Neural cell (in vitro differentiated cells): ENCODE measurements around the gene TRAK1. TPM values are rescaled to one million over a fixed set of nuclear protein-coding genes. Genes with fewer than 3 reads are reported as not detected.

ENCODE experiments used
- H2AFZ ChIP-seq: fragments of 200-600, 300-800 bp; sonication (generic), shearing (Covaris generic); 2 replicates; pipeline ENCODE4 v1.6.0; 2014; ENCODE audit warnings: low read depth, mild to moderate bottlenecking, antibody characterized with exemption, low read length, moderate library complexity
- H3F3A ChIP-seq: fragments of 200-600 bp; shearing (Covaris generic); 2 replicates; pipeline ENCODE4 v1.6.1; 2016; ENCODE audit warnings: mild to moderate bottlenecking, moderate library complexity, mixed read lengths, antibody characterized with exemption, low read length; ENCODE audit not compliant: insufficient read depth, poor library complexity, severe bottlenecking
- H3K27ac ChIP-seq: fragments of 200-600, 300-800 bp; sonication (generic), shearing (Covaris generic); 2 replicates; pipeline ENCODE4 v1.5.1; 2014; ENCODE audit warnings: mild to moderate bottlenecking, low read length, moderate library complexity
- H3K27me3 ChIP-seq: fragments of 300-800, 200-600 bp; sonication (generic), shearing (Covaris generic); 2 replicates; pipeline ENCODE4 v1.6.0; 2014; ENCODE audit warnings: mild to moderate bottlenecking, low read depth, low read length, moderate library complexity; ENCODE audit not compliant: insufficient read depth
- H3K36me3 ChIP-seq: fragments of 300-800, 200-600 bp; sonication (generic), shearing (Covaris generic); 2 replicates; pipeline ENCODE4 v1.5.1; 2014; ENCODE audit warnings: mild to moderate bottlenecking, antibody characterized with exemption, low read length, moderate library complexity; ENCODE audit not compliant: insufficient read depth
- H3K4me2 ChIP-seq: fragments of 300-800, 200-600 bp; sonication (generic), shearing (Covaris generic); 2 replicates; pipeline ENCODE4 v1.6.0; 2014; ENCODE audit warnings: mild to moderate bottlenecking, low read length
- H3K4me3 ChIP-seq: fragments of 300-800, 200-600 bp; sonication (generic), shearing (Covaris generic); 2 replicates; pipeline ENCODE4 v1.5.1; 2014; ENCODE audit warnings: mild to moderate bottlenecking, low read length, moderate library complexity
- H3K79me2 ChIP-seq: fragments of 200-600 bp; shearing (Covaris generic); replicated peaks from 2 replicates; pipeline ENCODE4 v1.6.0; 2014; ENCODE audit warnings: mild to moderate bottlenecking, low read length, moderate library complexity; ENCODE audit not compliant: insufficient read depth
- H3K9ac ChIP-seq: fragments of 300-800, 200-600 bp; sonication (generic), shearing (Covaris generic); 2 replicates; pipeline ENCODE4 v1.6.1; 2016; ENCODE audit warnings: mild to moderate bottlenecking, low read length, mixed read lengths
- H3K9me2 ChIP-seq: fragments of 200-600 bp; shearing (Covaris generic); 2 replicates; pipeline ENCODE4 v1.6.1; 2016; ENCODE audit warnings: mild to moderate bottlenecking, low read length, mixed read lengths; ENCODE audit not compliant: insufficient read depth
- H3K9me3 ChIP-seq: fragments of 200-600, 300-800 bp; sonication (generic), shearing (Covaris generic); 2 replicates; pipeline ENCODE4 v1.6.1; 2016; ENCODE audit warnings: mild to moderate bottlenecking, mixed run types, low read length, moderate library complexity, mixed read lengths
- H4K20me1 ChIP-seq: fragments of 200-600 bp; shearing (Covaris generic); 2 replicates; pipeline ENCODE4 v1.6.1; 2016; ENCODE audit warnings: mild to moderate bottlenecking, mixed run types; ENCODE audit not compliant: insufficient read depth
- EP300 ChIP-seq: fragments of 450-650 bp; conservative IDR thresholded peaks from 2 replicates; pipeline ENCODE4 v1.6.1; 2014; ENCODE audit warnings: antibody characterized with exemption, mild to moderate bottlenecking, moderate library complexity; ENCODE audit not compliant: poor library complexity, severe bottlenecking
- EZH2 ChIP-seq: fragments of 200-600, 300-800 bp; shearing (Covaris generic), sonication (generic); IDR thresholded peaks from 2 replicates; pipeline ENCODE4 v1.6.1; 2014; ENCODE audit warnings: antibody characterized with exemption, low read length, borderline replicate concordance, mild to moderate bottlenecking; ENCODE audit not compliant: insufficient read depth, poor library complexity, severe bottlenecking
- MXI1 ChIP-seq: fragments of 450-650 bp; conservative IDR thresholded peaks from 2 replicates; pipeline ENCODE4 v1.6.1; 2014; ENCODE audit warnings: antibody characterized with exemption, mild to moderate bottlenecking; ENCODE audit not compliant: poor library complexity, severe bottlenecking
- POLR2AphosphoS5 ChIP-seq: IDR thresholded peaks from 2 replicates; pipeline ENCODE4 v1.6.1; 2012
- RAD21 ChIP-seq: fragments of 450-650 bp; conservative IDR thresholded peaks from 2 replicates; pipeline ENCODE4 v1.6.1; 2014; ENCODE audit warnings: antibody characterized with exemption, mild to moderate bottlenecking, moderate library complexity
- SMC3 ChIP-seq: fragments of 450-650 bp; conservative IDR thresholded peaks from 2 replicates; pipeline ENCODE4 v1.6.1; 2014; ENCODE audit warnings: antibody characterized with exemption, mild to moderate bottlenecking, moderate library complexity; ENCODE audit not compliant: poor library complexity
- TAF1 ChIP-seq: IDR thresholded peaks from 2 replicates; pipeline ENCODE4 v1.6.1; 2012; ENCODE audit warnings: low read depth
- polyA plus RNA-seq: library from polyadenylated mRNA; depleted of rRNA; stranded (reverse); fragments of >200 nt; gene quantifications from 2 replicates; pipeline ENCODE4 v1.2.3, GENCODE V29; 2014
- TF ChIP-seq, protein P1 (sequence below): IDR thresholded peaks from 2 replicates; pipeline ENCODE4 v1.6.1; 2012; ENCODE audit warnings: borderline replicate concordance
- TF ChIP-seq, protein P2 (sequence below): fragments of 450-650 bp; IDR thresholded peaks from 2 replicates; pipeline ENCODE4 v1.5.1; 2014; ENCODE audit warnings: antibody characterized with exemption, mild to moderate bottlenecking, moderate library complexity; ENCODE audit not compliant: poor library complexity, severe bottlenecking

The TRAK1 gene
- polyA plus RNA-seq, 1 donor from 2014 or later, result 34.7 TPM

DNA sequence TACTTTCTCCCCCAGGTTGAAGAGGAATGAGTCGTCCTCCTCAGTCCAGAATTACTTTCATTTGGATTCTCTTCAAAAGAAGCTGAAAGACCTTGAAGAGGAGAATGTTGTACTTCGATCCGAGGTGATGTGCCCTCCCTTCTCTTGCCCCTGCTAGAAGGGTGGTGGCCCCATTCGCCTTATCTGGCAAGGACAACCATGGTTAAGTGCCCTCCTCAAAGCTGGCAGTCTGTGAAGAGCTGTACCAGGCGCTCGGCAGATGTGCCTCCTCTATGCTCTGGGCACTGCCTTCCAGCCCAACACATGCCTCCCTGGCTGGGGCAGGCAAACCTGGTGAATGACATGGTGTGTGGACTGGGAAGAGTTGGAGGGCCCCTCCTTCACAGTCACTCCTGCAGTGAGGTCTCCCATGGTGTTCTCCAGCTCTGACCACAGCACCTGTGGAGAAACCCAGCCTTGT is 97.9 kb downstream of the TRAK1 start:
- TF ChIP-seq EP300, result no peak
- TF ChIP-seq TAF1, result no peak
- TF ChIP-seq POLR2AphosphoS5, result no peak
- TF ChIP-seq MXI1, result no peak
- TF ChIP-seq, protein P1, sequence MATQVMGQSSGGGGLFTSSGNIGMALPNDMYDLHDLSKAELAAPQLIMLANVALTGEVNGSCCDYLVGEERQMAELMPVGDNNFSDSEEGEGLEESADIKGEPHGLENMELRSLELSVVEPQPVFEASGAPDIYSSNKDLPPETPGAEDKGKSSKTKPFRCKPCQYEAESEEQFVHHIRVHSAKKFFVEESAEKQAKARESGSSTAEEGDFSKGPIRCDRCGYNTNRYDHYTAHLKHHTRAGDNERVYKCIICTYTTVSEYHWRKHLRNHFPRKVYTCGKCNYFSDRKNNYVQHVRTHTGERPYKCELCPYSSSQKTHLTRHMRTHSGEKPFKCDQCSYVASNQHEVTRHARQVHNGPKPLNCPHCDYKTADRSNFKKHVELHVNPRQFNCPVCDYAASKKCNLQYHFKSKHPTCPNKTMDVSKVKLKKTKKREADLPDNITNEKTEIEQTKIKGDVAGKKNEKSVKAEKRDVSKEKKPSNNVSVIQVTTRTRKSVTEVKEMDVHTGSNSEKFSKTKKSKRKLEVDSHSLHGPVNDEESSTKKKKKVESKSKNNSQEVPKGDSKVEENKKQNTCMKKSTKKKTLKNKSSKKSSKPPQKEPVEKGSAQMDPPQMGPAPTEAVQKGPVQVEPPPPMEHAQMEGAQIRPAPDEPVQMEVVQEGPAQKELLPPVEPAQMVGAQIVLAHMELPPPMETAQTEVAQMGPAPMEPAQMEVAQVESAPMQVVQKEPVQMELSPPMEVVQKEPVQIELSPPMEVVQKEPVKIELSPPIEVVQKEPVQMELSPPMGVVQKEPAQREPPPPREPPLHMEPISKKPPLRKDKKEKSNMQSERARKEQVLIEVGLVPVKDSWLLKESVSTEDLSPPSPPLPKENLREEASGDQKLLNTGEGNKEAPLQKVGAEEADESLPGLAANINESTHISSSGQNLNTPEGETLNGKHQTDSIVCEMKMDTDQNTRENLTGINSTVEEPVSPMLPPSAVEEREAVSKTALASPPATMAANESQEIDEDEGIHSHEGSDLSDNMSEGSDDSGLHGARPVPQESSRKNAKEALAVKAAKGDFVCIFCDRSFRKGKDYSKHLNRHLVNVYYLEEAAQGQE, result no peak
- no peak for TF ChIP-seq SMC3
- no peak for TF ChIP-seq RAD21
- Histone ChIP-seq H4K20me1 (no peaks in the 10 kb centered on the region), H2AFZ (no peak overlapping the region), H3K27ac (no peak overlapping the region), H3F3A (no peaks in the 10 kb centered on the region), H3K9me2 (no peaks in the 10 kb centered on the region), H3K36me3 (peaks cover 10% of the 10 kb centered on the region), H3K9ac (no peak overlapping the region), H3K27me3 (no peaks in the 10 kb centered on the region), H3K9me3 (no peaks in the 10 kb centered on the region), H3K4me3 (no peak overlapping the region), H3K79me2 (no peaks in the 10 kb centered on the region), H3K4me2 (no peak overlapping the region)

DNA sequence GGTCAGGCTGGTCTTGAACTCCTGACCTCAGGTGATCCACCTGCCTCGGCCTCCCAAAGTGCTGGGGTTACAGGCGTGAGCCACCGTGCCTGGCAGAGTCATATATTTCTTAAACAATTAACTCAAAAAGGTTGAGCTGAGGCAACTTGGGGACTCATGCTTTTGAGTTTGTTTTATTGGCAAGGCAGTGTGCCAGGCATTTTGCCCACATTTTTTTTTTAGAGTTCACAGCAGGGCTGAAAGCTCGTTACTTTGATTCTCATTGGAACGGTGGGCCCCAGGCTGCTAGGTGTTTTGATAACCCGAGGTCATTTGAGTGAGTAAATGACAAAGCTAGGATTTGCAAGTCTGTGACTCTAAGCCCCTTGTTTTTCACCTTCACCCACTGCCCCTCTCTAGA is 98.6 kb downstream of the TRAK1 start:
- H3K9me2 ChIP-seq, result no peaks in the 10 kb centered on the region
- H3K36me3 ChIP-seq, result peaks cover 10% of the 10 kb centered on the region
- no peak overlapping the region for H3K4me2 ChIP-seq
- no peaks in the 10 kb centered on the region for H3K9me3 ChIP-seq
- H3K27ac ChIP-seq, result no peak overlapping the region
- no peaks in the 10 kb centered on the region for H4K20me1 ChIP-seq
- no peaks in the 10 kb centered on the region for H3F3A ChIP-seq
- no peak overlapping the region for H3K9ac ChIP-seq
- H3K79me2 ChIP-seq, result no peaks in the 10 kb centered on the region
- TF ChIP-seq POLR2AphosphoS5 (no peak), RAD21 (no peak), EZH2 (no peak), TAF1 (no peak), EP300 (no peak), SMC3 (no peak), MXI1 (no peak)
- TF ChIP-seq, protein P2, sequence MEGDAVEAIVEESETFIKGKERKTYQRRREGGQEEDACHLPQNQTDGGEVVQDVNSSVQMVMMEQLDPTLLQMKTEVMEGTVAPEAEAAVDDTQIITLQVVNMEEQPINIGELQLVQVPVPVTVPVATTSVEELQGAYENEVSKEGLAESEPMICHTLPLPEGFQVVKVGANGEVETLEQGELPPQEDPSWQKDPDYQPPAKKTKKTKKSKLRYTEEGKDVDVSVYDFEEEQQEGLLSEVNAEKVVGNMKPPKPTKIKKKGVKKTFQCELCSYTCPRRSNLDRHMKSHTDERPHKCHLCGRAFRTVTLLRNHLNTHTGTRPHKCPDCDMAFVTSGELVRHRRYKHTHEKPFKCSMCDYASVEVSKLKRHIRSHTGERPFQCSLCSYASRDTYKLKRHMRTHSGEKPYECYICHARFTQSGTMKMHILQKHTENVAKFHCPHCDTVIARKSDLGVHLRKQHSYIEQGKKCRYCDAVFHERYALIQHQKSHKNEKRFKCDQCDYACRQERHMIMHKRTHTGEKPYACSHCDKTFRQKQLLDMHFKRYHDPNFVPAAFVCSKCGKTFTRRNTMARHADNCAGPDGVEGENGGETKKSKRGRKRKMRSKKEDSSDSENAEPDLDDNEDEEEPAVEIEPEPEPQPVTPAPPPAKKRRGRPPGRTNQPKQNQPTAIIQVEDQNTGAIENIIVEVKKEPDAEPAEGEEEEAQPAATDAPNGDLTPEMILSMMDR, result no peak
- TF ChIP-seq, protein P1, result no peak
- no peak overlapping the region for H2AFZ ChIP-seq
- H3K27me3 ChIP-seq, result no peaks in the 10 kb centered on the region
- H3K4me3 ChIP-seq, result no peak overlapping the region
